BLaER1 (cell line): ENCODE measurements around the gene NPHP3.
"Not testable (repeated sequence)": the region's sequence is repeated elsewhere in the genome, so short reads cannot be mapped to it uniquely, and the experiment has no call there.

Source experiments
- H3K27ac ChIP-seq: shearing (Covaris generic); formaldehyde crosslinking; 2 replicates; pipeline ENCODE4 v1.8.1; 2022
- H3K27me3 ChIP-seq: shearing (Covaris generic); formaldehyde crosslinking; 2 replicates; pipeline ENCODE4 v1.8.1; 2022
- H3K36me3 ChIP-seq: shearing (Covaris generic); formaldehyde crosslinking; 2 replicates; pipeline ENCODE4 v1.8.1; 2022
- H3K4me1 ChIP-seq: shearing (Covaris generic); formaldehyde crosslinking; 2 replicates; pipeline ENCODE4 v1.8.1; 2022
- H3K4me2 ChIP-seq: shearing (Covaris generic); formaldehyde crosslinking; 2 replicates; pipeline ENCODE4 v1.8.1; 2022
- H3K4me3 ChIP-seq: shearing (Covaris generic); formaldehyde crosslinking; 2 replicates; pipeline ENCODE4 v1.8.1; 2022
- H3K9ac ChIP-seq: shearing (Covaris generic); formaldehyde crosslinking; 2 replicates; pipeline ENCODE4 v1.8.1; 2022
- H3K9me3 ChIP-seq: shearing (Covaris generic); formaldehyde crosslinking; 2 replicates; pipeline ENCODE4 v1.8.1; 2022
- H4K20me1 ChIP-seq: shearing (Covaris generic); formaldehyde crosslinking; 2 replicates; pipeline ENCODE4 v1.8.1; 2022
- Cebpa-rat ChIP-seq: shearing (Covaris generic); IDR thresholded peaks from 2 replicates; pipeline ENCODE4 v1.8.1; 2022

Gene NPHP3

DNA sequence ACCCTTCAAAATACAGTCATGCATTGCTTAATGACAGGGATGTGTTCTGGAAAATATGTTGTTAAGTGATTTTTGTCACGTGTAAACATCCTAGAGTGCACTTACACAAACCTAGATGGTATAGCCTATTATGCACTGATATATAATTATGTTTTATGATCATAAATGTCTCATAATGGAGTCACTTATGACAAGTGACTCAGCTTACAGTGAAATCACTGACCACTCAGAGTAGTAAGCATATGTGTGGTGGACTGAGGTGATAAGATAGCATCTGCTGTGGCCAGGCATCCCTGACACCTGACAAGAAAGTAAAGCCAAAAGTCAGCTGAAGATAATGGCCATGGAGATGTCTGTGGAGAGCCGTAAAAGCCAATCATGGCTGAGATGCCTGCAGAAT, 68.0 kb downstream of the NPHP3 start:
- TF ChIP-seq Cebpa-rat, result no peak
- Histone ChIP-seq H3K4me3 (no peak overlapping the region), H3K36me3 (no peaks in the 10 kb centered on the region), H3K4me1 (peaks cover 16% of the 10 kb centered on the region), H3K27me3 (no peaks in the 10 kb centered on the region), H3K9me3 (no peaks in the 10 kb centered on the region), H3K27ac (no peak overlapping the region), H3K9ac (no peak overlapping the region), H4K20me1 (no peaks in the 10 kb centered on the region), H3K4me2 (no peak overlapping the region)

DNA sequence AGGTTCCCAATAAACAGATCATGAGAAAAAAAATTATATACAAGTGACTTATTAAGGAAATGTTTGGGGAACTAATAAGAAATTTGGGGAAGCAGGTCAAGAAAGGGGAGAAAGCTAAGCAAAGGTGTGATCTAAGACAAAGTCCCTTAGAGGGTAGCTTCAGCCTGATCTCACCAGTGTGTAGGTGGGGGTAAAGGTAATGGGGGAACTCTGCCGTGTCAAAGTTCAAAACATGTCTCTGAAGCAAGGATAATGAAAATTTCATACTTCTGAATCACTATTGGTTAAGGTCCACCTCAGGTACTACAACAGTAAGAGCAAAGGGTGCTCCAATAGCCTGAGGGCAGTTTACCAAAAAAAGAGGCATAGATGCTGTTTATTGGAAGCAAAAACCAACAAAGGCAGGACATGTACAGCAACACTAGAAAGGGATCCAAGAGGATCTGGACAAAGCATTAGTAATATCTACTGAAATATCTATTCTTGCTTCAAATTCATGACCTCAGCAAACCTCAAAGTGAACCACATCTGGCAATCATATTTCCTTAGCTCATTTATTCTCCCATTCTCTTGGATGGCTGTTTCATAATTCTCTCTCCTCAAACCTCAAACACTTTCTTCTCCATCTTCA, 69.5 kb downstream of the NPHP3 start:
- TF ChIP-seq Cebpa-rat, result no peak
- H3K27ac ChIP-seq, result no peak overlapping the region
- no peak overlapping the region for H3K4me2 ChIP-seq
- H3K36me3 ChIP-seq, result no peaks in the 10 kb centered on the region
- H3K27me3 ChIP-seq, result no peaks in the 10 kb centered on the region
- H3K4me3 ChIP-seq, result no peak overlapping the region
- H4K20me1 ChIP-seq, result no peaks in the 10 kb centered on the region
- H3K9me3 ChIP-seq, result no peaks in the 10 kb centered on the region
- H3K9ac ChIP-seq, result no peak overlapping the region
- peaks cover 1% of the 10 kb centered on the region; the same call in 1 of the 2 replicates for H3K4me1 ChIP-seq

DNA sequence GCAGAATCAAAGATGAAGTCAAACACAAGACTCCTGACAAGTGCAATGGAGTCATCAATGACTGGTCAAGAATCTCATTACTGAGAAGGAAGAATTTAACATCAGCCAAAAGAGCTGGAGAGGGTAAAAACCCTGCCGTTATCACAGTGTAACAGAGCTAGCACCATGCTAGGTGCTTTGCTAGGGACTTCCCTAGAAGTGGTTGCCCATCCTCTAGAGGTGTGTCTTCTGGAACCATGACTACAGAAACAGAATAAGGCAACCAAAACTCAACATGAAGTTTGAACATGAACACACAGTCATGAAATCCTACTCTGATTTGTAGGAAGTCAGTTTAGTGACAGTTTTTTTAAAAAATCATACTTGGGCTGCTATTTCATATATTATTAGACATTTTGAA, 72.1 kb downstream of the NPHP3 start:
- no peaks in the 10 kb centered on the region for H3K9me3 ChIP-seq
- H3K36me3 ChIP-seq, result no peaks in the 10 kb centered on the region
- no peak overlapping the region for H3K4me2 ChIP-seq
- H3K4me3 ChIP-seq, result no peak overlapping the region
- H4K20me1 ChIP-seq, result no peaks in the 10 kb centered on the region
- no peaks in the 10 kb centered on the region for H3K27me3 ChIP-seq
- TF ChIP-seq Cebpa-rat, result no peak
- no peaks in the 10 kb centered on the region for H3K4me1 ChIP-seq
- H3K9ac ChIP-seq, result no peak overlapping the region
- no peak overlapping the region for H3K27ac ChIP-seq

DNA sequence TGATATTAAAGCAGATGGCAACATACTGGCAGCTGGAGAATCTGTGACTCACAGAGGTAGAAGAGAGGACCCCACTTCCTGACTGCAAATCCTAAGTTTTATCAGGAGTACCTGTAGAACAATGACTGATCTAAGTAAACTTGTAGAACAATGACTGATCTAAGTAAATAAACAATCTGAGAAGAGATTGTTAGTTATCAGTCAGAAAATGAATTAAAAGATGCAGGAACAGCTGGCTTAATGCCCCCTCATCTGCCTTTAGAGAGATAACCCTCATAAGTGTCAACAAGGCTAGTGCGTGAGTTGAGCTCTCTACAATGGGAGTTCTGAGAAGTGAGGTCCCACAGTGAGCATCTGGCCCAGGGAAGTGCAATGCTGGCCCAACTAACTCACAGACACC, 77.2 kb downstream of the NPHP3 start:
- Histone ChIP-seq H3K4me2 (no peak overlapping the region), H3K36me3 (0 out of 2 replicates have a peak, but pooled peaks cover 6% of the 10 kb centered on the region), H3K9ac (no peak overlapping the region), H3K4me1 (no peaks in the 10 kb centered on the region), H3K27me3 (no peaks in the 10 kb centered on the region), H3K27ac (no peak overlapping the region), H3K4me3 (no peak overlapping the region), H3K9me3 (no peaks in the 10 kb centered on the region), H4K20me1 (0 out of 2 replicates have a peak, but pooled peaks cover 5% of the 10 kb centered on the region)
- no peak for TF ChIP-seq Cebpa-rat

DNA sequence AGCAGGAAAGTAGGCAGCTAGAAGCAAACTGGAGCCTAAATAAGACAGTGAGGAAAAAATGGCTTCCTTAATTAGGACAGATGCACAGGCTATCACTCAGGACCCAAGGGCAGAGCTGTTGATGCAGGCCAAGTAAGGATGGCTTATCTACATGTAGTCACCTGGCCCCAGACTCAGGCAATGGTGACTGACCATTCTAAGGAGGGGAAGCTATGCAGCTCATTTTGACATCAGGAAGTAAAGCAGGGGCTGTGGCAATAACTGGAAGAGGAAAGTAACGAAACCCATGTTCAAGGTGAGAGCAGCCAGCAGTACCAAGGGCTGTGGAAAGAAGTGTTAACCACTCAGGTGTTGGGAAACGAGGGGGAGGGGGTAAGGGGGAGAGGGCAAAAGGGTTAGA, 78.8 kb downstream of the NPHP3 start:
- no peak overlapping the region for H3K4me3 ChIP-seq
- H3K36me3 ChIP-seq, result peaks cover 15% of the 10 kb centered on the region
- no peak overlapping the region for H3K27ac ChIP-seq
- no peak overlapping the region for H3K9ac ChIP-seq
- no peaks in the 10 kb centered on the region for H3K4me1 ChIP-seq
- 0 out of 2 replicates have a peak, but pooled peaks cover 5% of the 10 kb centered on the region for H4K20me1 ChIP-seq
- H3K9me3 ChIP-seq, result no peaks in the 10 kb centered on the region
- H3K27me3 ChIP-seq, result no peaks in the 10 kb centered on the region
- no peak overlapping the region for H3K4me2 ChIP-seq
- TF ChIP-seq Cebpa-rat, result no peak

DNA sequence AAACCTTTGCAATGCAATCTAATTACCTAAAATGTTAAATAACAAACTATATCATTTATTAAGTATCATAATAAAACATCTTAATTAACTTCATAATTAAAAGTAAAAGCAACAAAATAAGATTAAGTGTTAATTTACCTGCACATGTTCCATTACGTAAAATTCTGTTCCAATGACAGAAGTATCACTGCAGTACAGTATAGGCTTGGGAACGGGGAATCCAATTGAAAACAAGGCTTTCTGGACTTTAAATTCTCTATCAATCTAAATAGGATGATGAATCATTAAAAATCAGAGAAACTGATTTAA, 79.7 kb downstream of the NPHP3 start:
- no peaks in the 10 kb centered on the region for H3K27me3 ChIP-seq
- peaks cover 15% of the 10 kb centered on the region for H3K36me3 ChIP-seq
- TF ChIP-seq Cebpa-rat, result no peak
- no peak overlapping the region for H3K9ac ChIP-seq
- no peak overlapping the region for H3K27ac ChIP-seq
- H3K9me3 ChIP-seq, result no peaks in the 10 kb centered on the region
- no peaks in the 10 kb centered on the region for H3K4me1 ChIP-seq
- H3K4me2 ChIP-seq, result no peak overlapping the region
- no peak overlapping the region for H3K4me3 ChIP-seq
- 0 out of 2 replicates have a peak, but pooled peaks cover 5% of the 10 kb centered on the region for H4K20me1 ChIP-seq

DNA sequence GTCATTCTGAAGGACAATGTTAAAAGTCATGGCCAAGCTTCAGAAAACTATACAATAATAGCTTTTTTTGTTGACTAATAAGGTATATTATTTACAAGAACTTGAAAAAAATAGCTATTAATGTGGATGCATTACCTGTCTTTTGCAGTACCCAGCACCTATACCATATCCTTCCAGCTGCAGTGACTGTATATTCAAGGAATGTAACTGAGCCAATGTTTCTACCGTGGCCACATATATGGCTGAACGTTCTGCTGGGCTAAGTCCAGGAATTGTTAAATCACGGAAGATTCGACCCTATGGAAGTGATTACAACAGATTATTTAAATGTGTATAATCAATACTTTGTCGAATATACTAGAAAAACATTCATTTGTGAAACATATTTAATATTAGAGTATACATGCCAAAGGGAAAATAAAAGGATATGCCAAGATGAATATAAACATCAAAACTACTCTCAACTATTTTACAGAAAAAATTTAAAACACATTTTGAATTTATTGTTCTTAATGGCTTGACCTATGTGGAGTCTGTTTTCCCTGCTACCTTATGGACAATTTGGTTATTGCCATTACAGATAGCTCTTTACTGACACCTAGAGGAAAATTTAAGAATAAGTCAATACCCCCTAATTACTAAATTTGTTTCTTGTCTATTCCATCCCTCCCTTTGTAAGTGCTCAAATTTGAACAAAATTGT, 80.2 kb downstream of the NPHP3 start:
- Histone ChIP-seq H3K36me3 (peaks cover 15% of the 10 kb centered on the region), H4K20me1 (0 out of 2 replicates have a peak, but pooled peaks cover 5% of the 10 kb centered on the region), H3K27ac (no peak overlapping the region), H3K4me1 (no peaks in the 10 kb centered on the region), H3K9me3 (no peaks in the 10 kb centered on the region), H3K9ac (no peak overlapping the region), H3K27me3 (no peaks in the 10 kb centered on the region), H3K4me2 (no peak overlapping the region), H3K4me3 (no peak overlapping the region)
- no peak for TF ChIP-seq Cebpa-rat

DNA sequence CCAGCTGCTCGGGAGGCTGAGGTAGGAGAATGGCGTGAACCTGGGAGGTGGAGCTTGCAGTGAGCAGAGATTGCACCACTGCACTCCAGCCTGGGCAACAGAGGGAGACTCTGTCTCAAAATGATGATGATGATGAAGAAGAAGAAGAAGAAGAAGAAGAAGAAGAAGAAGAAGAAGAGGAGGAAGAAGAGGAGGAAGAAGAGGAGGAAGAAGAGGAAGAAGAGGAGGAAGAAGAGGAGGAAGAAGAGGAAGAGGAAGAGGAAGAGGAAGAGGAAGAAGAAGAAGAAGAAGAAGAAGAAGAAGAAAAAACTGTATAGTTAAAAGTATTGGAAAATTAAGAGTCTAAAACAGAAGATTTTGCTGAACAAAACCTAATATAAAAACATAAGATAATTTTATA, 80.8 kb downstream of the NPHP3 start:
- not testable (repeated sequence) for H3K9ac ChIP-seq, H3K4me3 ChIP-seq, H3K4me2 ChIP-seq, H3K27ac ChIP-seq, H3K27me3 ChIP-seq, H3K9me3 ChIP-seq, H3K4me1 ChIP-seq, H4K20me1 ChIP-seq
- H3K36me3 ChIP-seq, result peaks cover 15% of the 10 kb centered on the region

DNA sequence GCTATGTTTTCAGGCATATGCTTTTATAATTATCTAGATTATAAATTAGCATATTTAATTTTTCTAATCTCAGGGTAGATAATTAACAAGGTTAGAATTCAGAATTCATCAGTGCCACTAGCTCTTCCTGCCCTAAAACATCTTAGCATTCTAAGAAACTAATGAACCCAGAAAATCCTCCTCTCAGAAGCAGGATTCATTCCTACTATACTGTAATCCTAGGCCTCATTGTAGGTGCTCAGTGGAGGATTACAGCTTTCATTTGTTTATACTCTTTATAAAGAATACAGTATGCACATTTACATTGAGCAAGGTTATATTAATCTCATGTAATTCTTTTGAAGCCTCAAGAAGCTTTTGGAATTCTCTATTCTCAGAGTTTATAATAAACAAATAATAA, 83.5 kb downstream of the NPHP3 start:
- no peak overlapping the region for H3K4me2 ChIP-seq
- no peaks in the 10 kb centered on the region for H3K4me1 ChIP-seq
- TF ChIP-seq Cebpa-rat, result no peak
- H3K4me3 ChIP-seq, result no peak overlapping the region
- H3K27me3 ChIP-seq, result no peaks in the 10 kb centered on the region
- H3K36me3 ChIP-seq, result peaks cover 15% of the 10 kb centered on the region
- H4K20me1 ChIP-seq, result 0 out of 2 replicates have a peak, but pooled peaks cover 5% of the 10 kb centered on the region
- H3K27ac ChIP-seq, result no peak overlapping the region
- no peaks in the 10 kb centered on the region for H3K9me3 ChIP-seq
- H3K9ac ChIP-seq, result no peak overlapping the region

DNA sequence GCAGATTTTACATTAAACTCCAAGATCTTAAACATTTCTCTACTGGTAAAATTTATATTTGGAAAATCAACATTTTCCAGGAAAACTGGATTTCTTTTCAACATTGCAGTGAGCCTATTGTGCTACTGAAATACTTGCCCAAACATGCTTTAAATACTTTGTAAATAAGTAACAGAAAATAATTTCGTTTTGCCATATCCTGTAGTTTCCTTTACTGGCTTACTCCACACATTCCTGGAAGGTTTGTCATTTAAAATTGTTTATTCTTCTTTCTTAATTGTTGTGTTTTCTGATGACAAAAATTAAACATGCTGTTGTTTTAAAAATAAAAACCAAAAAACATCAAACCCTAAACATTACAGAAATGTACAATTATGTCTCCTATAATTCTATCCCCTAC, 84.6 kb downstream of the NPHP3 start:
- Histone ChIP-seq H3K27me3 (no peaks in the 10 kb centered on the region), H3K27ac (no peak overlapping the region), H3K36me3 (peaks cover 15% of the 10 kb centered on the region), H4K20me1 (0 out of 2 replicates have a peak, but pooled peaks cover 3% of the 10 kb centered on the region), H3K4me3 (no peak overlapping the region), H3K4me1 (no peaks in the 10 kb centered on the region), H3K9ac (no peak overlapping the region), H3K9me3 (no peaks in the 10 kb centered on the region), H3K4me2 (no peak overlapping the region)
- no peak for TF ChIP-seq Cebpa-rat
